22Rv1 (cell line): ENCODE results near the gene CNTNAP4.

ENCODE experiments used
- CTCF ChIP-seq: fragments of 450-650 bp; IDR thresholded peaks from 2 replicates; pipeline ENCODE4 v1.5.1; 2017; ENCODE audit warnings: mild to moderate bottlenecking
- ZFX ChIP-seq: fragments of 450-650 bp; IDR thresholded peaks from 2 replicates; pipeline ENCODE4 v1.6.1; 2017; ENCODE audit warnings: antibody characterized with exemption, borderline replicate concordance

GRCh38 chr16:76370344-76370743 lies 93.1 kb downstream of the CNTNAP4 start:
- no peak for TF ChIP-seq CTCF
- no peak for TF ChIP-seq ZFX
